K562 (cell line): Measurements from ENCODE around the gene UQCR11. TPM values are rescaled to one million over a fixed set of nuclear protein-coding genes. Genes with fewer than 3 reads are reported as not detected.

Experiments
- ADNP ChIP-seq: fragments of 200-800 bp; sonication (Bioruptor generic); IDR thresholded peaks from 2 replicates; pipeline ENCODE4 v1.6.1; 2016; ENCODE audit warnings: missing genetic modification characterization, missing compliant biosample characterization
- ARID1B ChIP-seq: fragments of 450-650 bp; IDR thresholded peaks from 2 replicates; pipeline ENCODE4 v1.6.1; 2016; ENCODE audit warnings: antibody characterized with exemption, mild to moderate bottlenecking, inconsistent platforms
- BDP1 ChIP-seq: IDR thresholded peaks from 3 replicates; pipeline ENCODE4 v1.6.1; 2011; ENCODE audit not compliant: insufficient read length, insufficient read depth
- CAMTA2 ChIP-seq: fragments of 250-450 bp; sonication (Bioruptor Pico); conservative IDR thresholded peaks from 2 replicates; pipeline ENCODE4 v1.5.1; 2022
- DACH1 ChIP-seq: fragments of 450-650 bp; IDR thresholded peaks from 2 replicates; pipeline ENCODE4 v1.6.1; 2018; ENCODE audit not compliant: partially characterized antibody
- EHMT2 ChIP-seq: fragments of 450-650 bp; IDR thresholded peaks from 2 replicates; pipeline ENCODE4 v1.6.1; 2018; ENCODE audit warnings: antibody characterized with exemption
- ESRRB ChIP-seq: fragments of 250-450 bp; sonication (Bioruptor Pico); IDR thresholded peaks from 2 replicates; pipeline ENCODE4 v1.5.0; 2020; ENCODE audit warnings: mild to moderate bottlenecking, moderate library complexity, borderline replicate concordance
- HDGF ChIP-seq: fragments of 450-650 bp; IDR thresholded peaks from 2 replicates; pipeline ENCODE4 v1.6.1; 2016
- HMG20B ChIP-seq: fragments of 250-450 bp; sonication (Bioruptor Pico); IDR thresholded peaks from 2 replicates; pipeline ENCODE4 v1.5.0; 2021; ENCODE audit warnings: mild to moderate bottlenecking
- KLF10 ChIP-seq: fragments of 250-450 bp; sonication (Bioruptor Pico); IDR thresholded peaks from 2 replicates; pipeline ENCODE4 v1.6.1; 2021; ENCODE audit warnings: matching md5 sums
- SIRT6 ChIP-seq: IDR thresholded peaks from one replicate; pipeline ENCODE4 v1.6.1; 2012; ENCODE audit warnings: low read depth, mild to moderate bottlenecking, control low read depth, inconsistent platforms, low read length, moderate library complexity
- SRSF3 ChIP-seq: fragments of 200-400 bp; formaldehyde crosslinking; IDR thresholded peaks from 2 replicates; pipeline ENCODE4 v1.6.1; 2016; ENCODE audit warnings: mild to moderate bottlenecking, low read length, moderate library complexity; ENCODE audit not compliant: insufficient read depth
- TARDBP ChIP-seq: fragments of 450-650 bp; IDR thresholded peaks from 2 replicates; pipeline ENCODE4 v1.6.1; 2016
- THRAP3 ChIP-seq: fragments of 450-650 bp; IDR thresholded peaks from 2 replicates; pipeline ENCODE4 v1.6.1; 2016; ENCODE audit warnings: mild to moderate bottlenecking, inconsistent platforms, borderline replicate concordance
- ZBED1 ChIP-seq: IDR thresholded peaks from 2 replicates; pipeline ENCODE4 v1.6.1; 2014
- ZNF589 ChIP-seq: fragments of 200-800 bp; sonication (Bioruptor generic); IDR thresholded peaks from 2 replicates; pipeline ENCODE4 v1.6.1; 2016; ENCODE audit warnings: low read depth, missing genetic modification characterization, missing compliant biosample characterization
- polyA plus RNA-seq, 8 experiments: library from polyadenylated mRNA; depleted of rRNA in 4 of 8; stranded (reverse) in 5 of 8; unstranded in 3 of 8; fragments of >200 nt; fragmentation: Nextera tagmentation in 2 of 8; fragmentation: Illumina TruSeq in 1 of 8; extraction: Ambion mirVana in 2 of 8; extraction: Trizol in 1 of 8; gene quantifications; 2 replicates each; pipeline versions ENCODE4 v1.2.1 to v1.2.3, GENCODE V29; 2011 to 2014; ENCODE audit warnings: inconsistent platforms in 1 of 8, missing spikeins in 1 of 8
- total RNA-seq, 7 experiments: library from RNA; depleted of rRNA in 6 of 7; stranded (reverse); fragments of >200 nt in 6 of 7; fragmentation: Illumina TruSeq in 2 of 7; extraction: Trizol in 2 of 7; gene quantifications; 2 replicates each; pipeline versions ENCODE4 v1.2.1 to v1.2.3, GENCODE V29; 2011 to 2021; ENCODE audit warnings: low replicate concordance in 1 of 7
- TF ChIP-seq, protein P1 (sequence below): fragments of 450-650 bp; IDR thresholded peaks from 2 replicates; pipeline ENCODE4 v1.6.1; 2014; ENCODE audit warnings: low read depth, mild to moderate bottlenecking, moderate library complexity, borderline replicate concordance
- TF ChIP-seq, protein P2 (sequence below): fragments of 450-650 bp; IDR thresholded peaks from 2 replicates; pipeline ENCODE4 v1.7.0; 2016; ENCODE audit warnings: borderline replicate concordance
- TF ChIP-seq, protein P3 (sequence below): fragments of 450-650 bp; formaldehyde crosslinking; IDR thresholded peaks from 2 replicates; pipeline ENCODE4 v1.4.0; 2022; ENCODE audit warnings: missing genetic modification characterization
- TF ChIP-seq, protein P4 (sequence below): sonication (generic); formaldehyde crosslinking; IDR thresholded peaks from 2 replicates; pipeline ENCODE4 v1.8.0; 2022; ENCODE audit warnings: mild to moderate bottlenecking, missing genetic modification reagents, borderline replicate concordance
- TF ChIP-seq, protein P5 (sequence below): fragments of 450-650 bp; IDR thresholded peaks from 2 replicates; pipeline ENCODE4 v1.7.1; 2018; ENCODE audit warnings: mild to moderate bottlenecking, low read depth; ENCODE audit not compliant: partially characterized antibody

UQCR11 gene
- total and polyA plus RNA-seq, 9 of the 15 experiments (the other 6 are each of a cell fraction or from before 2014, with no cell fraction given): 57.6 to 394 (median 259) TPM

DNA sequence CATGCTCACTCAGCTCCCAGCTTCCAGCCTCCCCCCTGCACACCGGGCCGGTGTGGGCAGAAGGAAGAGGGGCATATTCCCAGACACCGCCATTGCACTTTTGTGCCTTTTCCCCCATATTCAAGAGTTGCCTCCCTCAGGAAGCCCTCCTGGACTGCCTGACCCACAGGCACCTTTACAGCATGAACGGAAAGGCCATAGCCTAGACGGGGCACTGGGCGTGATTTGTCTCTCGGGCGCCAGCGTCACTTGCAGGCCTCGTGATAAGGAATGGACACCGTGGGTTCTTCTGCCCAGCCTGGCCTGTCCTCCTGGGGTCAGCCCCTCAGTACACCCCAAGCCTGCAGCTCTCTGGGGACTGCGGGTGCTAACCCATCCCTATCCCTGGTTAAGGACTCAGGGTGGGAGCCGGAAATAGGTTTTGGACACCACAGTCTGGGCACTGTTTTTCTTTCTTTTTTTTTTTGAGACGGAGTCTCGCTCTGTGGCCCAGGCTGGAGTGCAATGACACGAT, 933 bp upstream of the UQCR11 start (continued):
- TF ChIP-seq, protein P1, sequence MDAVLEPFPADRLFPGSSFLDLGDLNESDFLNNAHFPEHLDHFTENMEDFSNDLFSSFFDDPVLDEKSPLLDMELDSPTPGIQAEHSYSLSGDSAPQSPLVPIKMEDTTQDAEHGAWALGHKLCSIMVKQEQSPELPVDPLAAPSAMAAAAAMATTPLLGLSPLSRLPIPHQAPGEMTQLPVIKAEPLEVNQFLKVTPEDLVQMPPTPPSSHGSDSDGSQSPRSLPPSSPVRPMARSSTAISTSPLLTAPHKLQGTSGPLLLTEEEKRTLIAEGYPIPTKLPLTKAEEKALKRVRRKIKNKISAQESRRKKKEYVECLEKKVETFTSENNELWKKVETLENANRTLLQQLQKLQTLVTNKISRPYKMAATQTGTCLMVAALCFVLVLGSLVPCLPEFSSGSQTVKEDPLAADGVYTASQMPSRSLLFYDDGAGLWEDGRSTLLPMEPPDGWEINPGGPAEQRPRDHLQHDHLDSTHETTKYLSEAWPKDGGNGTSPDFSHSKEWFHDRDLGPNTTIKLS: no peak
- TF ChIP-seq SRSF3: no peak
- 0 out of 2 replicates have a peak, but pooled peaks have one; percentile 46 for TF ChIP-seq TARDBP
- TF ChIP-seq SIRT6: no peak
- no peak for TF ChIP-seq ZBED1
- TF ChIP-seq THRAP3: 0 out of 2 replicates have a peak, but pooled peaks have one; percentile 22
- TF ChIP-seq, protein P2, sequence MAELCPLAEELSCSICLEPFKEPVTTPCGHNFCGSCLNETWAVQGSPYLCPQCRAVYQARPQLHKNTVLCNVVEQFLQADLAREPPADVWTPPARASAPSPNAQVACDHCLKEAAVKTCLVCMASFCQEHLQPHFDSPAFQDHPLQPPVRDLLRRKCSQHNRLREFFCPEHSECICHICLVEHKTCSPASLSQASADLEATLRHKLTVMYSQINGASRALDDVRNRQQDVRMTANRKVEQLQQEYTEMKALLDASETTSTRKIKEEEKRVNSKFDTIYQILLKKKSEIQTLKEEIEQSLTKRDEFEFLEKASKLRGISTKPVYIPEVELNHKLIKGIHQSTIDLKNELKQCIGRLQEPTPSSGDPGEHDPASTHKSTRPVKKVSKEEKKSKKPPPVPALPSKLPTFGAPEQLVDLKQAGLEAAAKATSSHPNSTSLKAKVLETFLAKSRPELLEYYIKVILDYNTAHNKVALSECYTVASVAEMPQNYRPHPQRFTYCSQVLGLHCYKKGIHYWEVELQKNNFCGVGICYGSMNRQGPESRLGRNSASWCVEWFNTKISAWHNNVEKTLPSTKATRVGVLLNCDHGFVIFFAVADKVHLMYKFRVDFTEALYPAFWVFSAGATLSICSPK: peak; percentile 91; the same call in 1 of the 2 replicates
- TF ChIP-seq BDP1: no peak
- TF ChIP-seq, protein P3, sequence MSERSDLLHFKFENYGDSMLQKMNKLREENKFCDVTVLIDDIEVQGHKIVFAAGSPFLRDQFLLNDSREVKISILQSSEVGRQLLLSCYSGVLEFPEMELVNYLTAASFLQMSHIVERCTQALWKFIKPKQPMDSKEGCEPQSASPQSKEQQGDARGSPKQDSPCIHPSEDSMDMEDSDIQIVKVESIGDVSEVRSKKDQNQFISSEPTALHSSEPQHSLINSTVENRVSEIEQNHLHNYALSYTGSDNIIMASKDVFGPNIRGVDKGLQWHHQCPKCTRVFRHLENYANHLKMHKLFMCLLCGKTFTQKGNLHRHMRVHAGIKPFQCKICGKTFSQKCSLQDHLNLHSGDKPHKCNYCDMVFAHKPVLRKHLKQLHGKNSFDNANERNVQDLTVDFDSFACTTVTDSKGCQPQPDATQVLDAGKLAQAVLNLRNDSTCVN (CRISPR knock-in tag): peak; percentile 89; the same call in 1 of the 2 replicates
- TF ChIP-seq ADNP (tag): peak; percentile 83
- no peak for TF ChIP-seq KLF10 (CRISPR knock-in tag)
- TF ChIP-seq ZNF589 (CRISPR knock-in tag): no peak
- TF ChIP-seq ARID1B: peak; percentile 10; the same call in 1 of the 2 replicates
- TF ChIP-seq HMG20B (CRISPR knock-in tag): no peak
- peak; percentile 45 for TF ChIP-seq DACH1
- peak; percentile 96 for TF ChIP-seq HDGF
- TF ChIP-seq EHMT2: no peak
- TF ChIP-seq ESRRB: no peak
- TF ChIP-seq CAMTA2: no peak
- TF ChIP-seq, protein P4, sequence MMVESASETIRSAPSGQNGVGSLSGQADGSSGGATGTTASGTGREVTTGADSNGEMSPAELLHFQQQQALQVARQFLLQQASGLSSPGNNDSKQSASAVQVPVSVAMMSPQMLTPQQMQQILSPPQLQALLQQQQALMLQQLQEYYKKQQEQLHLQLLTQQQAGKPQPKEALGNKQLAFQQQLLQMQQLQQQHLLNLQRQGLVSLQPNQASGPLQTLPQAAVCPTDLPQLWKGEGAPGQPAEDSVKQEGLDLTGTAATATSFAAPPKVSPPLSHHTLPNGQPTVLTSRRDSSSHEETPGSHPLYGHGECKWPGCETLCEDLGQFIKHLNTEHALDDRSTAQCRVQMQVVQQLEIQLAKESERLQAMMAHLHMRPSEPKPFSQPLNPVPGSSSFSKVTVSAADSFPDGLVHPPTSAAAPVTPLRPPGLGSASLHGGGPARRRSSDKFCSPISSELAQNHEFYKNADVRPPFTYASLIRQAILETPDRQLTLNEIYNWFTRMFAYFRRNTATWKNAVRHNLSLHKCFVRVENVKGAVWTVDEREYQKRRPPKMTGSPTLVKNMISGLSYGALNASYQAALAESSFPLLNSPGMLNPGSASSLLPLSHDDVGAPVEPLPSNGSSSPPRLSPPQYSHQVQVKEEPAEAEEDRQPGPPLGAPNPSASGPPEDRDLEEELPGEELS: no peak
- TF ChIP-seq, protein P5, sequence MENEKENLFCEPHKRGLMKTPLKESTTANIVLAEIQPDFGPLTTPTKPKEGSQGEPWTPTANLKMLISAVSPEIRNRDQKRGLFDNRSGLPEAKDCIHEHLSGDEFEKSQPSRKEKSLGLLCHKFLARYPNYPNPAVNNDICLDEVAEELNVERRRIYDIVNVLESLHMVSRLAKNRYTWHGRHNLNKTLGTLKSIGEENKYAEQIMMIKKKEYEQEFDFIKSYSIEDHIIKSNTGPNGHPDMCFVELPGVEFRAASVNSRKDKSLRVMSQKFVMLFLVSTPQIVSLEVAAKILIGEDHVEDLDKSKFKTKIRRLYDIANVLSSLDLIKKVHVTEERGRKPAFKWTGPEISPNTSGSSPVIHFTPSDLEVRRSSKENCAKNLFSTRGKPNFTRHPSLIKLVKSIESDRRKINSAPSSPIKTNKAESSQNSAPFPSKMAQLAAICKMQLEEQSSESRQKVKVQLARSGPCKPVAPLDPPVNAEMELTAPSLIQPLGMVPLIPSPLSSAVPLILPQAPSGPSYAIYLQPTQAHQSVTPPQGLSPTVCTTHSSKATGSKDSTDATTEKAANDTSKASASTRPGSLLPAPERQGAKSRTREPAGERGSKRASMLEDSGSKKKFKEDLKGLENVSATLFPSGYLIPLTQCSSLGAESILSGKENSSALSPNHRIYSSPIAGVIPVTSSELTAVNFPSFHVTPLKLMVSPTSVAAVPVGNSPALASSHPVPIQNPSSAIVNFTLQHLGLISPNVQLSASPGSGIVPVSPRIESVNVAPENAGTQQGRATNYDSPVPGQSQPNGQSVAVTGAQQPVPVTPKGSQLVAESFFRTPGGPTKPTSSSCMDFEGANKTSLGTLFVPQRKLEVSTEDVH: peak; percentile 21
